ENCODE data around the gene EPB42.

DNA sequence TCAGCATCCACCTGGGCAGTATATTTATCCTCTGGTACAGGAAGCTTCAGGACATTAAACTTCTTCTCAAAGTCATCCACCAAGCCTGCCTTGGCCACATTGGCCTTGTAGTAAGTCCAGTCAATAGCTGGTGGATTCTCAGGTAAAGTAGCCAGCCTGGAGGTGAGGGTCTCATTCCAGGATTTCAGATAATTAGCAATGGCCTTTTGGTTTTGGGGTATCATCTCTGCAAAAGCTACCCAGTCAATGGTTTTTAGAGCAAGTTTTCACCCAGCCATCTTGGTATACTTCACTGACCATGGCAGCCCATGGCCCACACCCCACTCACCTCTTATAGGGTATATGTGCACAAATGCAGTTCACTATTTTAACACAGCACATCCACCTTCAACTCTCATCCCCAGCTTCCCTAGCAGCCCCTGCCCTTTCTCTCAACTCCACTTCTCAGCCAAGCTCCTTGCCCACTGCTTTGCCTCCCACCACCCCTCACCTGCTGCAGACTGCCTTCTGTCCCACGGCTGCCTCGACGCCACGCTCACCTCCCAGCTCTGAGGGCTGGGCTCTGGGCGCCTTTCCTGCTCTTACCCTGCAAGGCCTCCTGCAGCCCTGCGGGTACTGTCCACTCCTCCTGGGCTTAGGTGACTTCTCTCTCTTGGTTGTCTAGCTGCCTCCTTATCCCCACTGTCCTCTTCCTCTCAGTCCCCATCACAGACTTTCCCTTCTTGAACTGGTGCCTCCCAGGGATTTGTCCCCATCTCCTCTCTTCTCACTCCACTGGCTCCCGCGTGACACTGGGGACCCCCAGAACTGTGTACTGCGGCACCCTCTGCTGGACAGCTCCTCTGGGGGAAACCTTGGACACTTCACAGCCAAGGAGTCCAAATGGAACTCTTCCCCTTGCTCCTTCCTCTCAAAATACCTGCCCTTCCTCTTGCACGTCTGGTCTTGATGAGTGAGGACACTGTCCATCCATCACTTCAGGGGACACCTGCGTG lies 47.6 kb upstream of the EPB42 start:
- TF ChIP-seq, protein P1, sequence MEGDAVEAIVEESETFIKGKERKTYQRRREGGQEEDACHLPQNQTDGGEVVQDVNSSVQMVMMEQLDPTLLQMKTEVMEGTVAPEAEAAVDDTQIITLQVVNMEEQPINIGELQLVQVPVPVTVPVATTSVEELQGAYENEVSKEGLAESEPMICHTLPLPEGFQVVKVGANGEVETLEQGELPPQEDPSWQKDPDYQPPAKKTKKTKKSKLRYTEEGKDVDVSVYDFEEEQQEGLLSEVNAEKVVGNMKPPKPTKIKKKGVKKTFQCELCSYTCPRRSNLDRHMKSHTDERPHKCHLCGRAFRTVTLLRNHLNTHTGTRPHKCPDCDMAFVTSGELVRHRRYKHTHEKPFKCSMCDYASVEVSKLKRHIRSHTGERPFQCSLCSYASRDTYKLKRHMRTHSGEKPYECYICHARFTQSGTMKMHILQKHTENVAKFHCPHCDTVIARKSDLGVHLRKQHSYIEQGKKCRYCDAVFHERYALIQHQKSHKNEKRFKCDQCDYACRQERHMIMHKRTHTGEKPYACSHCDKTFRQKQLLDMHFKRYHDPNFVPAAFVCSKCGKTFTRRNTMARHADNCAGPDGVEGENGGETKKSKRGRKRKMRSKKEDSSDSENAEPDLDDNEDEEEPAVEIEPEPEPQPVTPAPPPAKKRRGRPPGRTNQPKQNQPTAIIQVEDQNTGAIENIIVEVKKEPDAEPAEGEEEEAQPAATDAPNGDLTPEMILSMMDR (IDR thresholded peaks at IDR 0.05; ENCODE audit: insufficient read depth, low read length, poor library complexity, severe bottlenecking): no peak
- no peak for TF ChIP-seq EZH2phosphoT487 (conservative IDR thresholded peaks at IDR 0.05; ENCODE audit: low read length)
